Amniotic epithelial cell (primary cell): ENCODE results near the gene CD59.
"Not testable (repeated sequence)": the region's sequence is repeated elsewhere in the genome, so short reads cannot be mapped to it uniquely, and the experiment has no call there.

Experiments
- DNase-seq: peaks from one replicate; pipeline ENCODE4 v3.0.0-alpha.2; 2010; ENCODE audit warnings: low read depth

The CD59 gene

GRCh38 chr11:33742249-33742851 lies 6.1 kb upstream of the CD59 start:
- DNase-seq = peak; percentile 39

GRCh38 chr11:33741806-33742205 lies 5.6 kb upstream of the CD59 start:
- no peak for DNase-seq

- no peak for DNase-seq
Measured at GRCh38 chr11:33737362-33737821, 1.2 kb upstream of the CD59 start.

GRCh38 chr11:33735271-33736147 lies 714 bp downstream of the CD59 start:
- peak; percentile 21 for DNase-seq

- DNase-seq = peak; percentile 35
Measured at GRCh38 chr11:33734441-33735270, 1.6 kb downstream of the CD59 start.

GRCh38 chr11:33733980-33734379 lies 2.2 kb downstream of the CD59 start:
- DNase-seq = peak; percentile 11

DNA sequence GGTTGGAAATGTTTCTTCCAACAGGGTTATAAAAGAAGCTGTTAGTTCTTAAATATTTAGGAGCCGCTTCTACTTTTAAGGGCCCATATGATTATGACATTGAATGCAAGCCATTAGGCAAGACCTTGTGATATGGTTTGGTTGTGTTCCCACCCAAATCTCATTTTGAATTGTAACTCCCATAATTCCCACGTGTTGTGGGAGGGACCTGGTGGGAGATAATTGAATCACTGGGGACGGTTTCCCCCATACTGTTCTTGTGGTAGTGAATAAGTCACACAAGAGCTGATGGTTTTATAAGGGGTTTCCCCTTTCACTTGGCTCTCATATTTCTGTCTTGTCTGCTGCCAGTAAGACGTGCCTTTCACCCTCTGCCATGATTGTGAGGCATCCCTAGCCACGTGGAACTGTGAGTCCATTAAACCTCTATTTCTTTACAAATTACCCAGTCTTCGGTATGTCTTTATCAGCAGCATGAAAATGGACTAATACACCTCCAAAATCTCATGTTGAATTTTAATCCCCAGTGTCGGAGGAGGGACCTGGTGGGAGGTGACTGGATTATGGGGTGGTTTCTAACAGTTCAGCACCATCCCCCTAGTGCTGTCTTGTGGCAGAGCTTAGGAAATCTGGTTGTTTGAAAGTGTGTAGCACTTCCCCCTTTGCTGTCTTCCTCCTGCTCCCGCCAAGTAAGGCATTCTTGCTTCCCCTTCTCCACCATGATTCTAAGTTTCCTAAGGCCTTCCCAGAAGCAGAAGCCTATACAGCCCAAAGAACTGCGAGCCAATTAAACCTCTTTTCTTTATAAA lies 4.3 kb downstream of the CD59 start:
- no peak for DNase-seq

DNA sequence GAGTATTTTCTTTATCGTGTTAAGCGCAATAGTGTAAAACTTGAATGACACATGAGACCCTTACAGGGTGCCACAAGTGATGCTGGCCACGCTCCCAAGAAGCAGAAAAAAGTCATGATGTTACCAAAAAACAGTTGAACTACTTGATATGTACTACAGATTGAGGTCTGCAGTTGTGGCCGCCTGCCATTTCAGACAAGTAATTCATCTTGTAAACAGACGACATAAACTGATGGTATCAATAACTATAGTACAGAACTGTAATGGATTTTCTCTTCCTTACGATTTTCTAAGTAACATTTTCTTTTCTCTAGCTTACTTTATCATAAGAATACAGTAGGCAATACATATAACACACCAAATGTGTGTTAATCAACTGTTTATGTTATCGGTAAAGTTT lies 5.5 kb downstream of the CD59 start:
- DNase-seq = no peak

DNA sequence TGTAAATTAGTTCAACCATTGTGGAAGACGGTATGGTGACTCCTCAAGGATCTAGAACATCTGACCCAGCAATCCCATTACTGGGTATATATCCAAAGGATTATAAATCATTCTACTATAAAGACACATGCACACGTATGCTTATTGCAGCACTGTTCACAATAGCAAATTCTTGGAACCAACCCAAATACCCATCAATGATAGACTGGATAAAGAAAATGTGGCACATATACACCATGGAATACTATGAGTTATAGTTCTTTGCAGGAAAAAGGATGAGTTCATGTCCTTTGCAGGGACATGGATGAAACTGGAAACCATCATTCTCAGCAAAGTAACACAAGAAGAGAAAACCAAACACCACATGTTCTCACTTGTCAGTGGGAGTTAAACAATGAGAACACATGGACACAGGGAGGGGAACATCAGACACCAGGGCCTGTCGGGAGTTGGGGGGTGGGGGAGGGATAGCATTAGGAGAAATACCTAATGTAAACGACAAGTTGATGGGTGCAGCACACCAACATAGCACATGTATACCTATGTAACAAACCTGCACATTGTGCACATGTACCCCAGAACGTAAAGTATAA lies 7.1 kb downstream of the CD59 start:
- not testable (repeated sequence) for DNase-seq

DNA sequence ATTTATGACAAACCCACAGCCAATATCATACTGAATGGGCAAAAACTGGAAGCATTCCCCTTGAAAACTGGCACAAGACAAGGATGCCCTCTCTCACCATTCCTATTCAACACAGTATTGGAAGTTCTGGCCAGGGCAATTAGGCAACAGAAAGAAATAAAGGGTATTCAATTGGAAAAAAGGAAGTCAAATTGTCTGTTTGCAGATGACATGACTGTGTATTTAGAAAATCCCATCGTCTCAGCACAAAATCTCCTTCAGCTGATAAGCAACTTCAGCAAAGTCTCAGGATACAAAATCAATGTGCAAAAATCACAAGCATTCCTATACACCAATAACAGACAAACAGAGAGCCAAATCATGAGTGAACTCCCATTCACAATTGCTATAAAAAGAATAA lies 8.7 kb downstream of the CD59 start:
- not testable (repeated sequence) for DNase-seq

GRCh38 chr11:33725496-33725895 lies 10.7 kb downstream of the CD59 start:
- no peak for DNase-seq

GRCh38 chr11:33724644-33725035 lies 11.6 kb downstream of the CD59 start:
- peak; percentile 57 for DNase-seq

GRCh38 chr11:33723238-33723881 lies 12.9 kb downstream of the CD59 start:
- peak; percentile 93 for DNase-seq

- DNase-seq = peak; percentile 57
Measured at GRCh38 chr11:33722590-33723234, 13.5 kb downstream of the CD59 start.

DNA sequence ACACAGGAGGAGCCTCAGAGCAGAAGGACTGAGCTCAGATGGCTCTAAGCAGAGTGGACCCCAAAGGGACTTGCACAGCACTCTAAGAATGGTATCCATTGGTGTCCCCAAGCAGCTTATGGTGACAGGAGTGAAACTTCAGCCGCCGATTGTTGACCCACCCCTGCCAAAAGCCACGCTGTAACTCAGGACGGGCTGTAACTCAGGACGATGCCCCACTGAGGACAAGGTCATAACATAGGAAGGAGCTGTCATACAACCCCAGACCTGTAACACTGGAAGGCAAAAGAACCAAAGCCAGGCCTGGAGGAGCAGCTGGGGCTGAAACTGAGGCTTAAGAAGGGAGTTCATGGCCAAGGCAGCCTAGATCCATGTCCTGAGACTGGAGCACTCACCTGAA lies 14.2 kb downstream of the CD59 start:
- no peak for DNase-seq

DNA sequence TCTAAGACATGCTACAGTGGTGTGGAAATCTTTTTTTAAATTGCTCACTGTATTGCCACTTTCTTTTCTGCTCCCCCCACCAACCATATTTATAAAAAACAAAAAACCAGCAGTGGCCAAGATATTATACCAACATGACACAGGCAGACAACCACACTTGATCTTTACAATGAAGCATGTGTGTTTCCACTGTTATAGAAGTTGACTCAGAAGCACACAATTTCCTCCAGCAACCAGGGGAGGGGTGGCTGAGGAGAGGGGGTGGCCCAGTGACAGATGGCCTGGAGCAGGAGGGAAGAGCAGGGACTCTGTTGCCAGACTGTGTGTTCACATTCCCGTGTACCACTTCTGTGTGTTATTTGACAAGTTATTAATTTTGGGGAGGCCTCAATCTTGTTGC lies 14.8 kb downstream of the CD59 start:
- DNase-seq = peak; percentile 14

DNA sequence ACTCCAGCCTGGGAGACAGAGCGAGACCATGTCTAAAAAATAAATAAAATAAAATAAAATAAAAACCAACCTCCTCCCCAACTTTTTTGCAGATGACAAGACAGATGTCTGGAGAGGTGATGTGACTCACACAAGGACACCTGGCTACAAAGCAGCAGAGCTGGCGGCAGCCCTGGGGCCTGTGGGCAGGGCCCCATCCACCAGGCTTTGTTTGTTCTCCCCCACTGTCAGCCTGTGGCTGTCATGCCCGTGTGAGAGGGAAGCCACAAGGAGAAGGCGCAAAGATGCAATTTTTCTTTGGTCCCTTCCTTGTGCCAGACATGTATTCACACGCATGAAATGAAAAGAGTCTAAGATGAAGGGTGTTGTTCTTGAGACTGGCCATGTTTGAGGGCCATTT lies 16.6 kb downstream of the CD59 start:
- DNase-seq = no peak

- DNase-seq = no peak
Measured at GRCh38 chr11:33718440-33718839, 17.8 kb downstream of the CD59 start.

- DNase-seq = peak; percentile 57
Measured at GRCh38 chr11:33716243-33716642, 20.0 kb downstream of the CD59 start.

GRCh38 chr11:33713856-33714398 lies 22.3 kb downstream of the CD59 start:
- DNase-seq = no peak
